Amniotic stem cell (primary cell): Measurements from ENCODE around the gene CLK2.
"Not testable (repeated sequence)": the region's sequence is repeated elsewhere in the genome, so short reads cannot be mapped to it uniquely, and the experiment has no call there.

Experiments
- DNase-seq: peaks from one replicate; lab custom pipeline; 2025; lab: John Stamatoyannopoulos, UW

Gene CLK2

GRCh38 chr1:155266553-155266952, 6.8 kb downstream of the CLK2 start:
- no peak for DNase-seq

GRCh38 chr1:155263067-155263466, 10.2 kb downstream of the CLK2 start:
- no peak for DNase-seq

GRCh38 chr1:155261852-155262673, 11.2 kb downstream of the CLK2 start, which contains the start of gene SCAMP3:
Gene SCAMP3, minus strand, starts transcription at chr1:155262360. Its CDS starts 209 bp downstream, at chr1:155262151.
- peak; percentile 98 for DNase-seq

GRCh38 chr1:155261493-155261851, 11.8 kb downstream of the CLK2 start:
- DNase-seq = no peak

GRCh38 chr1:155260276-155260675, 13.0 kb downstream of the CLK2 start:
- no peak for DNase-seq

- no peak for DNase-seq
Observed at GRCh38 chr1:155256058-155256852, 17.0 kb downstream of the CLK2 start.

- DNase-seq = peak; percentile 39
Observed at GRCh38 chr1:155255243-155256007, 17.9 kb downstream of the CLK2 start, which contains the start of gene ENTREP3. Gene ENTREP3, minus strand, starts transcription at chr1:155255483. Its CDS starts 606 bp downstream, at chr1:155254877.

- DNase-seq = no peak
Observed at GRCh38 chr1:155254714-155255242, 18.5 kb downstream of the CLK2 start.

GRCh38 chr1:155254228-155254713, 19.0 kb downstream of the CLK2 start:
- DNase-seq = no peak

GRCh38 chr1:155253797-155254196, 19.5 kb downstream of the CLK2 start:
- DNase-seq = no peak

GRCh38 chr1:155253208-155253607, 20.1 kb downstream of the CLK2 start:
- no peak for DNase-seq

- DNase-seq = no peak
Observed at GRCh38 chr1:155251566-155251965, 21.7 kb downstream of the CLK2 start.

- DNase-seq = peak; percentile 90
Observed at GRCh38 chr1:155250633-155251449, 22.5 kb downstream of the CLK2 start.

- no peak for DNase-seq
Observed at GRCh38 chr1:155250246-155250632, 23.1 kb downstream of the CLK2 start.

GRCh38 chr1:155247667-155248553, 25.4 kb downstream of the CLK2 start:
- DNase-seq = no peak

GRCh38 chr1:155246796-155247195, 26.5 kb downstream of the CLK2 start:
- DNase-seq = not testable (repeated sequence)

GRCh38 chr1:155245163-155245524, 28.2 kb downstream of the CLK2 start:
- DNase-seq = no peak

GRCh38 chr1:155244368-155245162, 28.7 kb downstream of the CLK2 start:
- peak; percentile 98 for DNase-seq

GRCh38 chr1:155242805-155243358, 30.4 kb downstream of the CLK2 start:
- no peak for DNase-seq
